Loucy (cell line): ENCODE measurements around the gene FALEC.
A peak's percentile ranks its signal among the peaks of the same experiment; 100 is the strongest.

Experiments used
- H2AFZ ChIP-seq: fragments of 200-600 bp; sonication (generic); 2 replicates; pipeline ENCODE4 v1.6.0; 2016; ENCODE audit warnings: antibody characterized with exemption, mild to moderate bottlenecking, low read length, moderate library complexity
- H3F3A ChIP-seq: fragments of 200-600 bp; 2 replicates; pipeline ENCODE4 v1.6.0; 2016; ENCODE audit warnings: antibody characterized with exemption, low read depth, mild to moderate bottlenecking
- H3K27me3 ChIP-seq: fragments of 200-600 bp; sonication (generic); 2 replicates; pipeline ENCODE4 v1.6.1; 2014; ENCODE audit warnings: low read length, mild to moderate bottlenecking; ENCODE audit not compliant: insufficient read depth, poor library complexity, severe bottlenecking
- H3K36me3 ChIP-seq: fragments of 200-600 bp; sonication (generic); 2 replicates; pipeline ENCODE4 v1.6.1; 2016; ENCODE audit warnings: low read length; ENCODE audit not compliant: insufficient read depth
- H3K4me1 ChIP-seq: fragments of 200-600 bp; sonication (generic); 2 replicates; pipeline ENCODE4 v1.5.1; 2014; ENCODE audit warnings: low read length, mild to moderate bottlenecking; ENCODE audit not compliant: insufficient read depth, poor library complexity, severe bottlenecking
- H3K4me2 ChIP-seq: fragments of 200-600 bp; sonication (generic); 2 replicates; pipeline ENCODE4 v1.6.0; 2014; ENCODE audit warnings: antibody characterized with exemption, low read length, low read depth, mild to moderate bottlenecking; ENCODE audit not compliant: poor library complexity, severe bottlenecking
- H3K4me3 ChIP-seq: fragments of 200-600 bp; sonication (generic); 2 replicates; pipeline ENCODE4 v1.5.1; 2014; ENCODE audit warnings: low read length, mild to moderate bottlenecking, mixed read lengths; ENCODE audit not compliant: poor library complexity, severe bottlenecking
- H3K79me2 ChIP-seq: fragments of 200-600 bp; sonication (generic); 2 replicates; pipeline ENCODE4 v1.6.1; 2014; ENCODE audit warnings: low read length; ENCODE audit not compliant: insufficient read depth
- H3K9ac ChIP-seq: fragments of 200-600 bp; sonication (generic); 2 replicates; pipeline ENCODE4 v1.6.0; 2014; ENCODE audit warnings: mild to moderate bottlenecking, low read depth, low read length, moderate library complexity; ENCODE audit not compliant: poor library complexity, severe bottlenecking
- H3K9me2 ChIP-seq: fragments of 200-600 bp; sonication (generic); replicated peaks from 2 replicates; pipeline ENCODE4 v1.6.1; 2016; ENCODE audit warnings: low read depth, low read length, mixed read lengths
- H3K9me3 ChIP-seq: fragments of 200-600 bp; sonication (generic); 2 replicates; pipeline ENCODE4 v1.6.1; 2014; ENCODE audit warnings: mild to moderate bottlenecking, antibody characterized with exemption, low read length, low read depth; ENCODE audit not compliant: insufficient read depth
- H4K20me1 ChIP-seq: fragments of 200-600 bp; sonication (generic); 2 replicates; pipeline ENCODE4 v1.6.0; 2014; ENCODE audit warnings: antibody characterized with exemption, low read length, mild to moderate bottlenecking; ENCODE audit not compliant: insufficient read depth, poor library complexity, severe bottlenecking
- CTCF ChIP-seq: fragments of 200-600 bp; sonication (generic); conservative IDR thresholded peaks from 2 replicates; pipeline ENCODE4 v1.5.1; 2014; ENCODE audit warnings: mild to moderate bottlenecking, antibody characterized with exemption, low read length
- EZH2phosphoT487 ChIP-seq: fragments of 200-600 bp; IDR thresholded peaks from 2 replicates; pipeline ENCODE4 v1.6.1; 2018; ENCODE audit warnings: antibody characterized with exemption, mild to moderate bottlenecking, moderate library complexity, borderline replicate concordance

Gene FALEC

GRCh38 chr1:150548632-150549495, 33.3 kb downstream of the FALEC start, which contains the start of gene ADAMTSL4:
ADAMTSL4 (plus strand) TSS chr1:150549408; CDS start chr1:150552289, 2,881 bp downstream.
- no peaks in the 10 kb centered on the region for H3K79me2 ChIP-seq
- H4K20me1 ChIP-seq, result no peaks in the 10 kb centered on the region
- H3K4me2 ChIP-seq, result peak within 1 kb of the TSS; percentile 30
- TF ChIP-seq EZH2phosphoT487 (no peak), CTCF (no peak)
- no peaks in the 10 kb centered on the region for H3K36me3 ChIP-seq
- no peaks in the 10 kb centered on the region for H3K27me3 ChIP-seq
- no peaks in the 10 kb centered on the region for H3K4me1 ChIP-seq
- H3K9me2 ChIP-seq, result no peaks in the 10 kb centered on the region
- H3K9me3 ChIP-seq, result no peaks in the 10 kb centered on the region
- H3F3A ChIP-seq, result no peaks in the 10 kb centered on the region
- peak within 1 kb of the TSS; percentile 29 for H3K4me3 ChIP-seq
- no peak within 1 kb of the TSS for H3K9ac ChIP-seq
- peak within 1 kb of the TSS; percentile 60; the same call in 1 of the 2 replicates for H2AFZ ChIP-seq

- H3K9ac ChIP-seq, result no peak overlapping the region
- H2AFZ ChIP-seq, result no peak overlapping the region
Measured at GRCh38 chr1:150549496-150550221, 34.1 kb downstream of the FALEC start.

More at GRCh38 chr1:150549496-150550221, 34.1 kb downstream of the FALEC start:
- Histone ChIP-seq H3K4me2 (no peak overlapping the region), H3K4me3 (no peak overlapping the region), H3K9me3 (no peaks in the 10 kb centered on the region), H3K79me2 (no peaks in the 10 kb centered on the region), H4K20me1 (no peaks in the 10 kb centered on the region), H3K27me3 (no peaks in the 10 kb centered on the region), H3K9me2 (no peaks in the 10 kb centered on the region), H3K4me1 (no peaks in the 10 kb centered on the region), H3K36me3 (no peaks in the 10 kb centered on the region), H3F3A (no peaks in the 10 kb centered on the region)
- TF ChIP-seq EZH2phosphoT487 (no peak), CTCF (no peak)
